GM19328 (cell line): ENCODE measurements around the gene ZNG1A.
"Not testable (repeated sequence)": the region's sequence is repeated elsewhere in the genome, so short reads cannot be mapped to it uniquely, and the experiment has no call there.

Experiments
- ATAC-seq: cut with Tn5 transposase; IDR thresholded peaks from one replicate; pipeline ENCODE4 v1.9.1; 2021; ENCODE audit warnings: mild to moderate bottlenecking, moderate library complexity; ENCODE audit not compliant: unreplicated experiment

Gene ZNG1A

DNA sequence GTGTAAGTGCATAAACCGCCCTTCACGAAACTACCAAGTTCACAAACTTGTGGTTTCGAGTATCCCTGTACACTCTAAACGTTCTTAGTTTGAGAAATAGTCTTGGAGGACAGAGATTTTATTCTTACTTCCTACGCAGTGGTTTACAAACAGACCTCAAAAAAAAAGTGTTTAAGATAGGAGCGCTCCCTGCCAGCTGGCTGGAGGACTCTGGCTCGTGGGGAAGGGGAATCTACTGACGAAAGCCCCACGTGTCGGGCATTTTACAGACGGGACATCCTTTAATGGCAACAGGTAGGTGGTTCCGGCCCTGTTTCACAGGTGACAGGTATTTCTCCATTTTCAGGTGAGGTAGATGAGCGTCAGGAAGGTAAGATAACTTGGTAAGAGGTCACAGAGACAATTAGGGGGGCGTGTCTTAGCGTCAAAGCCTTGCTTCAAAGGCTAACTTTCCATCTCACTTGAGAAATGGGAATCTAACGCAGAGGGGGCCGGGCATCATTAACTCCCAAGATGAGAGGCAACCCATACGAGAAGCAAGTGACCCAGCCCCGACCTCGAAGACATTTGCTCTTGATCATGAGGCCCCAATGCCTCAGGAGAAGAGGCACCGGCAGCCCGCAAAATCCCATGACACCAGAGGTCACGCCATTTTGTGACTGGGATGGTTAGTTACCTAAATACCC is 573 bp downstream of the ZNG1A start:
- ATAC-seq = not testable (repeated sequence)

DNA sequence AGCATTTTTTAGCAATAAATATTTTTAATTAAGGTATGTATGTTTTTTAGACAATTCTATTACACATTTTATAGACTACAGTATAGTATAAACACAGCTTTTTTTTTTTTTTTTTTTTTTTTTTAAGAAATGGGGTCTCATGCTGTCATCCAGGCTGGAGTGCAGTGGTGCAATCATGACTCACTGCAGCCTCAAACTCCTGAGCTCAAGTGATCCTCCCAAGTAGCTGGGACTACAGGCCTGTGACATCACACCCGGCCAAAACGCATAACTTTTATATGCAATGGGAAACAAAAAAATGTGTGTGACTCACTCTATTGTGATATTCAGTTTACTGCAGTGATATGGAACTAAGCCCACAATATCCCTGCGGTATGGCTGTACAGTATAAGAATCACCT is 9.1 kb downstream of the ZNG1A start:
- not testable (repeated sequence) for ATAC-seq

DNA sequence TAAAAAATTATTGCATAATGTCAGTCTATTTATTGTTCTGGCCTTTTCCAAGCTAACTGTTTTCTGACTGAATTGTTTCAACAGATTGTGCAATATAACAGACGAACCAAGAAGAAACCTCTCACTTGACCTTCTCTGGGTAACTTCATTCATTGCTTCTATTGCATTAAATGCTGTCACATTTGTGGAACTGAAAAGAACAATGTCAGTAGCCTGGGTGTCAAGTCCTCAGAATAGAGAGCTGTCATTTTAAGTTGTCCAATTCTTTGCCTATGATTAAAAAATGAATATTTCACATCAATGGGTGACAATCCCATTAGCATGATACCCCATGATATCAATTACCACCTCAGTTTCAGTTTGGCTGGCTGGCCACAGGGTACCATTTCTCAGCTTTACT is 19.0 kb downstream of the ZNG1A start:
- not testable (repeated sequence) for ATAC-seq

DNA sequence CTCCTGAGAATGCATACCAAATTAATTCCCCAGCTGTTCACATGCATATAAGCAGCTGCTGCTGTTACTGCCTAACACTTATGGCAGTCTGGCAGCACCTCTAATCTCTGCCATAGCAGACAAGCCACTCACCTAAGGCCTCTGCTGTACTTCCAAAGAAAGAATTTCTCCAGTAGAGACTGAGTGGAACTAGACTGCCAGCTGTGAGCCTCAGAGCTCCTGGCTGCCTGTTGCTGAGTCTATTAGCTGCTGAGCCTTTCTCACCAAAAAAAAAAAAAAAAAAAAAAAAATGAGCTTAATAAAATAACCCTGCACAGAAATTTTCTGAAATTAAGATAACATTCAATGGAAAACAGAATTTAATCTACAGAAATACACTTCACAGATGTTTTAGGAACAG is 27.7 kb downstream of the ZNG1A start:
- not testable (repeated sequence) for ATAC-seq

DNA sequence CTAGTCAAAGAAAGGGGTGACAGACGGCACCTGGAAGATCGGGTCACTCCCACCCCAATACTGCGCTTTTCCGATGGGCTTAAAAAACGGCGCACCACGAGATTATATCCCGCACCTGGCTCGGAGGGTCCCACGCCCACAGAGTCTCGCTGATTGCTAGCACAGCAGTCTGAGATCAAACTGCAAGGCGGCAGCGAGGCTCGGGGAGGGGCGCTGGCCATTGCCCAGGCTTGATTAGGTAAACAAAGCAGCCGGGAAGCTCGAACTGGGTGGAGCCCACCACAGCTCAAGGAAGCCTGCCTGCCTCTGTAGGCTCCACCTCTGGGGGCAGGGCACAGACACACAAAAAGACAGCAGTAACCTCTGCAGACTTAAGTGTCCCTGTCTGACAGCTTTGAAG is 39.0 kb downstream of the ZNG1A start:
- ATAC-seq = not testable (repeated sequence)

DNA sequence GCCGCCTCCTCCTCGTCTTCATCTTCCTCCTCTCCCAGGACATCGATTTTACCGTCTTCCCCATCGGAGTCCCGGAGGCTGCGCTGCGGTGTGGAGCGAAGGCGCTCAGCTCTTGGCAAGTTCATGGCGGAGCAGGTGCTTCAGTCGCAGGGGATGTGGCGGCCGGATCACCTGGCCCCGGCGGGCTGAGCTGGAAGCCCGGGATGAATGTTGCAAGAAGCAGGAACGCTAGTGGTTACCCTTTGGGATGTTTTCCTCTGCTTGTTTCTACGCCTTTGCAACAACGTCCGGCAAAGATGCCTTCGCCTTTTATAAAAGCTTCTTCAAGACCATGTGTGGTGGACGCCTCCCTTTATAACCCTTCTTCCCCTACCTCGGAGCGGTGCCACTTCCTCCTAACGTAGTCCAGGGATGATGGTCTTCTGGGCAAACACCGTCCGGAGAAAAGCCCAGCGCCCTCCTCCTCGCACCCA is 60.8 kb downstream of the ZNG1A start, which contains the start of gene FOXD4:
FOXD4 (minus strand) TSS at position 423 of the 473 bp plus-strand sequence; CDS start at position 125, 298 bp downstream.
- ATAC-seq = not testable (repeated sequence)

DNA sequence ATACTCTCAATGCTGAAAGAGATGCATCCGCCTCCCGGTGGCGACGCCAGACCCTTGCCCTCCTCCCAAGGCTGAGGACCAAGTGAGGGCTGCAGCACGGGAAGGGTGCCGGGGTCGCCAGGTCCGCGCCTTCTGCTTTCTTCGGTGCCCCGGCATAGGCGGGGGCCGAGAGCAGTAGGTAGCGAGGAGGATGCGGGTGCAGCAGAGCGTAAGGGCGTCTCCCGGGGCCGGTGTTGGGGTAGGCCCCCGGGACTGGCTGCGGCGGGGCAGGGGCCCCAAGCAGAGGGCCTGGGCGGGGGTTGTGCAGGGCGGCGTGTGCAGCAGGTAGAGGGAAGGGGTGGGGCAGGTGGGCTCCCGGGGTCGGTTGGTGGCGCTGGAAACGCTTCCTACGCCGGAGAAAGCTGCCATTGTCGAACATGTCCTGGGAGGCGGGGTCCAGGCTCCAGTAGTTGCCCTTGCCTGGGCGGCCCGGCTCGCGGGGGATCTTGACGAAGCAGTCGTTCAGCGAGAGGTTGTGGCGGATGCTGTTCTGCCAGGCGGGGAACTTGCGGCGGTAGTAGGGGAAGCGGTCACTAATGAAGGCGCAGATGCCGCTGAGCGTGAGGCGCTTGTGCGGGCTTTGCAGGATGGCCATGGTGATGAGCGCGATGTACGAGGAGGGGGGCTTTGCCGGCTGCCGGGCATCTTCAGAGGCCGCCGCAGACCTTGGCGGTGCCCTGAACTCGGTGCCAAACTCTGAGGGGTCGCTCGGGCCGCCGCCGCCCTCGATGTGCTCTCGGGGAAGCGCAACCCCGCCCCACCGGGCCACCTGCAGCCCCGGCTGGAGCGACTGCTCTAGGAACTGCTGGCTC is 61.5 kb downstream of the ZNG1A start:
- not testable (repeated sequence) for ATAC-seq

DNA sequence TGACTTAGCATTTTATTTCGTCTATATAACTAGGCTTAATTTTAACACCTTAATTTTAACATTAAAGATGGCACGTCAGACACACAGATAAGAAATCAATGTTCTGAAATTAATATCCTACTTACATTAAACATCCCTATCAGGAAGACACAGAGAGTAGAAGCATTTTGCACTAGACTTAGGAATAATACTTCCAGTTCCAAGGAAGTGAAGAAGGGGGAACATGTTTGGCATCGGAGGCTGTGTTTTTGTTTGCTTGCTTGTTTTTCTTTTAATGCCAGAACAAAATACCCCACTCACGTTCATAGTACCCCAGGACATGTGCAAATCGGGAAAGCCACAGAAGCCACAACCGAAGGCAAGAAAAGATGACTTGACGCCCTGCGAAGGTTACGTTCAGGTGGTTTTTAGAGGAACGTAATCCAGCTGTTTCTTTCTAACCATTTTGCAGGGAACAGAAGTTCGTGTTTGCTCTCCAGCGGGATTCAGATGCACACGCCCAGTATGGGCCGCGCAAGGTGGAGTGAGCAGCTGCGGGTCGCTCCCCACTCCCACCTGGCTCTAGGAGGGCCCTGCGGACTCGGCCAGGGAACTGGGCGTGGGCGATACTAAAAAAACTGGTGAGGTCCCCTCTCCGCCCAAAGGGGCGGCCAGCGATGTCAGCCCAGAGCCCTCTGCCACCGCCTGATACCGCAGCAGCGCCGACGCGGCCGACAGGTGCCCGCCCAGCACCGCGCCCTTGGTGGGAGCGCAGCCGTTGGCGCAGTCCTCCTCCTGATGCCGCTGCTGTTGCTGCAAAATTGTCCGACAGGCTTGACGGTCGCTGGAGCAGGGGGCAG is 62.4 kb downstream of the ZNG1A start:
- ATAC-seq = not testable (repeated sequence)

DNA sequence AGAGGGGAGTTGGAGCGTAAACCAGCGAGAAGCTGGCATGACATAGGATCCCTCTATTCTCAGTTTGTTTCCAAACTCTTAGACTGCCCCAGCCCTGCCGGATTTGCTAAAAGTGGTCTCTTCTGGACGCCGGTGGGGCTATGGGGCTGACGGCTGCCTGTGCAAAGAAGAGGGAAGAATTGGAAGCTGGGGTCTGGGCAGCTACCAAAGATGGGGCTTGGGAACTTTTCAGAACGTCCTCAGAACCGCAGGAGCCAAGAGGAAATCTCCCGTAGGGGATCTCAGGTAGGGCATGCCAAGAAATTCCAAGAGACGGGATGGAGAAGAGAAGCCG is 63.8 kb downstream of the ZNG1A start:
- ATAC-seq = not testable (repeated sequence)

DNA sequence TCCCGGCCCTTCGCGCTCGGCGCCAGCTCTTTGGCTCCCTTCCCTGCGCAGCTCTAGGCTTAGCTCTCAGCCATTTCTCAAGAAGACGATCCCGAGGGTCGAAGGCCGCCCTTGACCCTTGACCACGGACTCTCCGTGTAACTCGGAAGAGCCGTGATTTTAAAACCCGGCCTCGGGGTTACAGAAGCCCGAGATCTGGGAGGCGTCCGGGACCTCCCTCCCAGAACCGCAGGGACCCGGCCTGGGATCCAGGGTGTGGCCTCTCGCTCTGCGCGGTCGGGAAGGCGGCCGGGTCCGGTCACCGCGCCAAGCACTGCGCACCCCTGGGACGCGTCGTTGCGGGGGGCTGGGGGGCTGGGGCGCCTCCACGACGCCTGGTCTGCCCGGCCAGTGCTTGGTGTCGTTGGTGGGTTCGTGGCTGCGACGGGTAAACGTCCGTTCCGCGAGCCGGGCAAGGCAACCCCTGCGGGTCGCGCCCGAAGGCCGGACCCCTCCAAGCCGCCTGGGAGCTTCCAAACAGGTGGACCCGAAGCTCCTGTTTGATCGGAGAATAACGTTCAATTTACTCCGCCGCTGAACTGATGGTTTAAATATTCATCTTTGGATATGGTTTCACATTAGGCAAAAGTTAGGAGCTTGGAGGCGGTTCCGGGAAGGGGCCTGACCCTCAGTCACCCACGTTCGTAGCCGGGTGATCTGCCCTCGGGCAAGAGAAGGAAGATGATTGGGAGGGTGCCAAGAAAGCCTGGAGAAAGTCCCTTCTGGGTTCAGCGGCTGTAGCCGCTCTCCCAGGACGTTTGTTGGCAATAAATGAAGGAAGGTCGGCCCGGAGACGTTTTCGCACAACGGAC is 64.4 kb downstream of the ZNG1A start:
- ATAC-seq = not testable (repeated sequence)

DNA sequence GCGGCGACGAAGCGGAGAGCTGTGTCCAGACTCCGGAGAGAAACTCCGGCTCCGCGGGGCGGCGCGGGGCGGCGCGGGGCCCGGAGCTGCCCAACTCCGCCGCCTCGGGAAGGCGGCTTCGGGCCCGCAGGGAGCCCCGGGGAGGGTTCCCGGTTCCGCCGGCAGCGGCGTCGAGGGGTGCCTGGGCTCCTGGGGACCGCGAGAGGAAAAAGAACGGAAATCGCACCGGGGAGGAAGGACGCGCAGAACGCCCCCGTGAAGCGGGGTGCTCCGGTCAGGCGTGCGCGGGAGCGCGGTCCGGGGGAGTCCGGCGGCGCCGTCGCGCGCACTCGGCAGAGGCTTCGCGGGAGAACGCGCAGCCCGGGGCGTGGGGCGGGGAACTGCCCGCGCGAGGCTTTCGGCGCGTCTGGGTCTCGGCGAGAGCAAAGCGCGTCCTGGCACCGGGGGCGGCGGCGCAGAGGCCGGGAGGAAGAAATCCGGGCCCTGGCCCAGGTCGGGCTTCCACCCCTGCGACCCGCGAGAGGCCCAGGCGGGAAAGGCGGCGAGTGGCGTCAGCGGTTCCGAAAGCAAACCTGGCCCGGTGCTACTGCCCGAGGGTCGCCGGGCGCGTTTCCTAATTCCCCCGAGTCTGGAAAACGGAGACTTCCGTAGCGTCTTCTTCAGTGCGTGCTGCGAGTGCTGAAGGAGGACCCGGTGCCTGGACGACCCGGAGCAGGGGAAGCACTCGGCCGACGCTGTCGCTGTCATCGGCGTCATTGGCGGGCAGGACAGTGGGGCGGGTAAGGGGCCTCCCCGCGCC is 65.2 kb downstream of the ZNG1A start:
- ATAC-seq = peak; percentile 58

DNA sequence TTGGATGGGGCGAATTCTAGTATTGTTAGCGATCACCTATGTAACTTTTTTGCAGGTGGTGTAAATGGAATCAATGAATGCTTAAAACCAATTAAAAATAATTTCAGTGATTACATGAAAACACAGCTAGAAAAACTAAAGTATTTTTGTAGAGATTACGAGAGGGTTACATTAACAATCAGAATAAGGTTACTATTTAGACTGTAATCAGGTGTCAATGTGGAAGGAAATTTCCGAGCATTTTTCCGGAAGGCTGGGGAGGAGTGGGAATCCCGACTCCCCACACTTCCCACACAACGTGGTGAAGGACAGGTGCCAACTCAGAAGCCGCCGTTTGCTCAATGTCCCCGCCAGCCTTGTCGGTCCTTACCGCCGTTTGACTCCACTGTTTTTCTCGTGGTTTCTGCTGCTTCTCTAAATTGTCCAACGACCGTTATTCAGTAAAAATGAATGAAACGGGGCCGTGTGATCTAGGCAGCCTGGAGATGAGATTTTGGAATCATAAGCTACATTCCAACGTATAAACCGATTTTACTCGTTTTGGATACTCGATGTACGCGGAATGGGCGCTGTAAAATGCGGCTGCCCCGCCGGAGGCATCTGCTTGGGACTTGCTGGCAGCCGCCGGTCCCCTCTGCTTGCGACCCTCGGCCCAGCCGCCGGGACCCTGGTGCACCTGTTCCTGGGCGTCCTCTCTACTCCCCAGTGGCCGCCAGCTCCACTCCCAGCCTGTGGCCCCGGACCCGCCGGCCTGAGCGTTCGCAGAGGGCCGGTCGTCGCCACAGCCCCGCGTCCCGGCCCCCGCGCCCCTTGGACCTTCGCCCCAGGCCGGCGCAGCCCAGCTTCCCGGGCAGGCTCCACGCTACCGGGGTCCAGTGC is 66.0 kb downstream of the ZNG1A start:
- ATAC-seq = not testable (repeated sequence)

DNA sequence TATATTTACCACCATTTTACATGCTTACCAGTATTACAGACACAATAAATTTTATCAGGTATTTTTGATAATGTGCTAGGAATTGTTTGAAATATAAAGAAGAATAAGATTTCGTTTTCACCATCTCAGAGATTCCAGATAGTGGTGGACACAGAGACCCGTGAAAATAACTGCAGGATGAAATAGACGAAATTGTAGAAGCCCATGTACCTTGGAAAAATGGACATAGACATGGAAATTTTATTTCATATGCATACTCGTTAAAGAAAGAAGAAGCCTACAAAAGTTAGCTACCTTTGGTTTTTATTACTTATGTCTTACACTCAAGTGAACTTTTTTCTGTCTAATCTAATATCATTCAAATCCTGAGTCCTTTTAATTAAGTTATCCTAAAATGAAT is 68.2 kb downstream of the ZNG1A start:
- not testable (repeated sequence) for ATAC-seq

DNA sequence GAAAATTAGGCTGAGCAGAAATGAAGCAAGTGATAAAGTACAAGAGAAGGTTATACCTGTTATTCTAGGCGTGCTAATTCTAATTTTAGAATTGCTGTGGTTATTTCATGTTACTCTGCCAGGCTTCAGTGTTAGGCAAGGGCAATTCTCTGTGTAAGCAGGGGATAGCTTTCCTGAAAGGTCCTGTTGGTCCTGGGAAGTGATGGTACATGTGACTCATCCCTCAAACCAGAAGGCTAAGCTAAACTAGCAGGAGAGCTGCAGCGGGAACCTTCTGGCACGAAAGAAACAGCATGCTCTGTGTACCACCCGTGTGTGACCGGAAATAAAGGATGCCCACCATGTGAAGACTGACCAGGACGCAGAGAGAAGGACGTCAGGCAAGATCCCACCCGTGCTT is 69.3 kb downstream of the ZNG1A start:
- ATAC-seq = not testable (repeated sequence)

DNA sequence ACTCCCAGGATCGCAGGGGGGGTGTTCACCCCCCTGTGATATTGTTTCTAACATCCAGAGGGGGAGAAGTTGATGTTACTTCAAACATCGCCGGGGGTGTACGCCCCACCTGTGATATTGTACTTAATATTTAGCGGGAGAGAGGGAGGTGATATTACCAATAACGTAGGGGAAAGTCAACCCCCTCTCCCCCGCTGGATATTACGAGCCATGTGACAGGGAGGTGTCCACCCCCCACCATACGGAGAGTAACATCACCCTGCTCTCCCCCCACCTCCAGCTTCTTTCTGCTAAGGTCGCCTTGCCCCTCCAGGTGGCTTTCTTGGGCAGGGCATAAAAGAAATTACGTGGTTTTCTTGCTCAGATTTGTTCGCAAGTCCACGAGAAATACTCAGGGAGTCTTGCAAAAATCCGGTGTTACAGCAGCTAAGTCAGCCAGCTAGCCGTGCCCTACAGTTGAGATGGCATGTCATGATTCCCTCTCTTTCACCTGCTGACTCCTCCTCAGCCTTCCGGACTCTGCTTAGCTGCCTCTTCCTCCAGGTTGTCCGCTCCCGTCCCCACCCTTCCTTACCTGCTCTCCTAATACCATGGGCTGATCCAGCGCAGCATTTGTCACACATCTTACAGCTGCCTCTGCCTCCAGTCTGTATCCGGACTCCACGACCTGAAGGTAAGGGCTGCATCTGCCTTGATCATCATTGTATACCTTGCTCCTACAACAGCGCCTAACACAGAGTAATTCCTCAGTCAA is 69.9 kb downstream of the ZNG1A start:
- ATAC-seq = not testable (repeated sequence)

DNA sequence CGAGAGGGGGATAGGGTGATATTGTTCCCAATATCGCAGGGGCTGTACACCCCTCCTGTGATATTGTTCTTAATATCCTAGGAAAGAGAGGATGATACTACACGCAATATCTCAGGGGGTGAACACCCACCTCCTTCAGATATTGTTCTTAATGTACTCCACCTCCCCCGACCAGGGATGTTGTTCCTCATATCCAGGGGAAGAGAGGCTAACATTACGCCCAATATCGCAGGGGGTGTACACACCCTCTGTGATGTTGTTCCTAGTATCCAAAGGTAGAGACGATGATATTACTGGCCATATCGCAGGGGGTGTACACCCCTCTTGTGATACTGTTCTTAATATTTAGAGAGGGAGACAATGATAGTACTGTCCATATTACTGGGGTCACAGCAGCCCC is 72.9 kb downstream of the ZNG1A start:
- not testable (repeated sequence) for ATAC-seq

DNA sequence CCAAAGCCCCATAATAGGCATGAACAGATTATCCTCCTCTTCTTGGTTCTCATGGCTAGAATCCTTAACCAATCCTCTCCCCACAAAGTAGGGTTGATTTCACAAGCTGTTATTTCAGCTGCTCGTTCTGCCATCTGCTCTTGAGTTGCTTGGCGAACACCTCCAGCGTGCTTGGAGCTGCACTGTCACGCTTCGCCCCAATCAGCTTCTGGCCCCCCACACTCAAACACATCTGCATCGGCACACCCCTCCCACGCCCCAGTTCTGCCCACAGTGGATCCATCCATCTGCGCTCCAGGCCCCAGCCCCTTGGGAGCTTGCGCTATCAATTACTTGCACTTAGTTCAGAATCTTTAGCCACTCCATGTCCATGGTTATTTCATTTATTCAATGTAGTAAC is 78.4 kb downstream of the ZNG1A start:
- ATAC-seq = not testable (repeated sequence)

DNA sequence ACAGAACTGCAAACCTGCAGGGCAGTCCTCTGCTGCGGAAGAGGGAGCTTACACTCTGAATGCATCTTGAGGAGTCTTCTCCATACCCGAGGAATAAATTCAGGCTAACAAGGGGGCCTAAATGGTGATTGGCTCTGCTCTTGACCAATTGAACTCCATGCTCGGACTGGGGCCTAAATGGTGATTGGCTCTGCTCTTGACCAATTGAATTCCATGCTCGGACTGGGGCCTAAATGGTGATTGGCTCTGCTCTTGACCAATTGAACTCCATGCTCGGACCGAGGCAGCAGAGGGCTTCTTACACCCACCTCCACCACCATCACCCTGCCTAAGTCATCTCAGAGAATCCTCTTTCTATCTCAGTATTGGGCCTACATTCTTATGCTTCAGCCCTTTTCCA is 79.0 kb downstream of the ZNG1A start:
- ATAC-seq = not testable (repeated sequence)
